PC-3 (cell line): ENCODE measurements around the gene MN1.

Experiments
- EZH2 ChIP-seq: fragments of 300-600 bp; sonication (generic); IDR thresholded peaks from one replicate; pipeline ENCODE4 v1.6.1; 2017; ENCODE audit warnings: antibody characterized with exemption, mild to moderate bottlenecking, low read length; ENCODE audit not compliant: unreplicated experiment
- EZH2phosphoT487 ChIP-seq: fragments of 300-600 bp; sonication (generic); IDR thresholded peaks from 2 replicates; pipeline ENCODE4 v1.6.1; 2018; ENCODE audit warnings: mild to moderate bottlenecking, antibody characterized with exemption, low read length, borderline replicate concordance
- TF ChIP-seq, protein P1 (sequence below): fragments of 300-600 bp; sonication (generic); conservative IDR thresholded peaks from 2 replicates; pipeline ENCODE4 v1.5.1; 2017; ENCODE audit warnings: antibody characterized with exemption, low read depth, mild to moderate bottlenecking, low read length

DNA sequence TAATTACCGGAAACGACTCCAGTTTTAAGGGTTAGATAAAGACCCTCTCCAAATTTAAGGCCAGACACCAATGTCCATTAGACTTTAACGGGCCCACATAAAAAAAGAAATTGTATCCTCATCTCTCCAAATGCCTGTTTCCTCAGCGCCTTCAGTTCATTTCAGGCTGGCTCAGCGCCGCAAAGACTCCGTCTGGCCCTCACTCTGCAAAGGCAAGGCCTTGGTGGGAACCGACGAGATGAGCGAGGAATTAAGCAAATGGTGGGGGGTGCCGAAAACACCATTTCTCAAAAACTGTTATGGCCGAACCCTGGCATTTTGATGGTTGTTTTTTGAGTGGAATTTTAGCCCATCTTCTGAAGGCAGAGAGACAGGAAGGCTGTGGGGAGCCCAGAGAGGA, 15.7 kb downstream of the MN1 start:
- TF ChIP-seq EZH2 (no peak), EZH2phosphoT487 (no peak)
- TF ChIP-seq, protein P1, sequence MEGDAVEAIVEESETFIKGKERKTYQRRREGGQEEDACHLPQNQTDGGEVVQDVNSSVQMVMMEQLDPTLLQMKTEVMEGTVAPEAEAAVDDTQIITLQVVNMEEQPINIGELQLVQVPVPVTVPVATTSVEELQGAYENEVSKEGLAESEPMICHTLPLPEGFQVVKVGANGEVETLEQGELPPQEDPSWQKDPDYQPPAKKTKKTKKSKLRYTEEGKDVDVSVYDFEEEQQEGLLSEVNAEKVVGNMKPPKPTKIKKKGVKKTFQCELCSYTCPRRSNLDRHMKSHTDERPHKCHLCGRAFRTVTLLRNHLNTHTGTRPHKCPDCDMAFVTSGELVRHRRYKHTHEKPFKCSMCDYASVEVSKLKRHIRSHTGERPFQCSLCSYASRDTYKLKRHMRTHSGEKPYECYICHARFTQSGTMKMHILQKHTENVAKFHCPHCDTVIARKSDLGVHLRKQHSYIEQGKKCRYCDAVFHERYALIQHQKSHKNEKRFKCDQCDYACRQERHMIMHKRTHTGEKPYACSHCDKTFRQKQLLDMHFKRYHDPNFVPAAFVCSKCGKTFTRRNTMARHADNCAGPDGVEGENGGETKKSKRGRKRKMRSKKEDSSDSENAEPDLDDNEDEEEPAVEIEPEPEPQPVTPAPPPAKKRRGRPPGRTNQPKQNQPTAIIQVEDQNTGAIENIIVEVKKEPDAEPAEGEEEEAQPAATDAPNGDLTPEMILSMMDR: no peak
